Measurements from ENCODE around the gene LRTM1. TPM values are rescaled to one million over a fixed set of nuclear protein-coding genes. Genes with fewer than 3 reads are reported as not detected.

Gene LRTM1
- polyA plus RNA-seq, 3 donors, result not detected

DNA sequence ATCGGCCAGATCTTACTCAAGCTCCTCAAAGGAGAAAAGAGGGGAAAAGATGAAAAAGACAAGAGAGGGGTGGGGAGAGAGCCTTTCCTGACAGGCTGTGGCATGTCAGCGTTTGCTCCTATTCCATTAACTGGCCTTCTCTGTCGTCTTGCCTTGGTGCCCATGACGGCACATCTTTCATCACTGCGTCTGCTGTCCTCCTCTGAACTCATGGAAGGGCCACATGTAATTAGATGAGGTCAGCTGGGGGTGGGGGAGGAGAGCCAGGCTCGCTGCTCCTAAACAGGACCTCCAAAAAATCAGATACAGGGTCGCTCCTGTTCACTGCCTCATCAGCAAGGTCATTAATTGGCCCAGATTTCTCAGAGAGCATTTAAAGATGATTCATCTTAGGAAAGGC is 49.7 kb downstream of the LRTM1 start:
- Mint-ChIP-seq H3K9me3 (peaks cover 0 to 5% (median 0%) of the 10 kb centered on the region in 7 donors), H3K4me1 (no peaks in the 10 kb centered on the region), H3K27me3 (ENCODE audit: low read depth in 3 of 3) (peaks cover 5 to 6% (median 6%) of the 10 kb centered on the region in 3 donors), H3K27ac (no peak overlapping the region), H3K36me3 (no peaks in the 10 kb centered on the region), H3K4me3 (no peak overlapping the region)
- no peaks in the 10 kb centered on the region for H4K20me1 ChIP-seq (ENCODE audit: insufficient read depth, low read length)
- no peak overlapping the region for H3K27ac ChIP-seq (ENCODE audit: low read depth in 1 of 2, low read length in 2 of 2)
- no peak overlapping the region for H3K4me2 ChIP-seq (replicated peaks; ENCODE audit: extremely low read depth, low read length, poor library complexity, severe bottlenecking)
- H3K9ac ChIP-seq (ENCODE audit: insufficient read depth, low read length, poor library complexity, severe bottlenecking), result no peak overlapping the region
- no peak for DNase-seq
- H3K4me1 ChIP-seq (ENCODE audit: control insufficient read depth in 1 of 2, insufficient read depth in 2 of 2, low read length in 2 of 2), result no peaks in the 10 kb centered on the region
- no peak overlapping the region for H3K4me3 ChIP-seq (replicated peaks in 1 of 3; ENCODE audit: low read depth in 2 of 3, low read length in 3 of 3)
- H3K36me3 ChIP-seq (replicated peaks in 1 of 2; ENCODE audit: control insufficient read depth in 1 of 2, insufficient read depth in 2 of 2, low read length in 2 of 2), result no peaks in the 10 kb centered on the region
- H2AFZ ChIP-seq (ENCODE audit: insufficient read depth, low read depth, low read length, poor library complexity, severe bottlenecking), result no peak overlapping the region
- WGBS (ENCODE audit: insufficient coverage), result 91% methylated on average over 3 of the region's 7 CpGs
- H3K9me3 ChIP-seq (replicated peaks in 1 of 2; ENCODE audit: control insufficient read depth in 1 of 2, insufficient read depth in 1 of 2, low read length in 2 of 2), result no peaks in the 10 kb centered on the region
- intact Hi-C loops (cut with micrococcal nuclease), result no loop called here
- H3K27me3 ChIP-seq (ENCODE audit: control insufficient read depth in 2 of 2, insufficient read depth in 2 of 2, low read length in 2 of 2), result peaks cover 0 to 2% of the 10 kb centered on the region in 2 donors
- TF ChIP-seq CTCF (IDR thresholded peaks at IDR 0.05), result no peak
- no peaks in the 10 kb centered on the region for H3K79me2 ChIP-seq (ENCODE audit: insufficient read depth, low read length)

DNA sequence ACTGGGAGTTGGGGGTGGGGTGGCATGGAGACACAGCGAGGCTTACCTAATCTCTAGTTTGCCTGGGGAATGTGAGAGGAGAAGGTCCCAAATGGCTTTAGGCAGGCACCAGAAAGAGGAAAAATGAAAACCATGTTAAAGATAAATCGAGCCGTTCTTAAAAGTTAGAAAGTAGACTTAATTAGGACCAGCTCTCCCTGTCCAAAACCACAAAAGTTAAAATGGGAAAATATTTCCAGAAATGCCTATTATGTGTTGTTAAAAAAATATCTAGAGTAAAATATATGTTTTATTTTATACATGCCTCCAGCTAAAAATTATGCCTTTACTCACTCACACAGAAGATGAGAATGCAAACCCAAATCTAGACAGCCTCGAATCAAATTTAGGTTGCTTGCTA is 50.1 kb downstream of the LRTM1 start:
- no peaks in the 10 kb centered on the region for H3K36me3 ChIP-seq (replicated peaks in 1 of 2; ENCODE audit: control insufficient read depth in 1 of 2, insufficient read depth in 2 of 2, low read length in 2 of 2)
- no peaks in the 10 kb centered on the region for H3K4me1 Mint-ChIP-seq
- H3K4me3 ChIP-seq (replicated peaks in 1 of 3; ENCODE audit: low read depth in 2 of 3, low read length in 3 of 3), result no peak overlapping the region
- no peak overlapping the region for H3K27ac ChIP-seq (ENCODE audit: low read depth in 1 of 2, low read length in 2 of 2)
- peaks cover 3 to 6% (median 6%) of the 10 kb centered on the region in 3 donors for H3K27me3 Mint-ChIP-seq (ENCODE audit: low read depth in 3 of 3)
- no peaks in the 10 kb centered on the region for H3K79me2 ChIP-seq (ENCODE audit: insufficient read depth, low read length)
- no peak for DNase-seq
- WGBS (ENCODE audit: insufficient coverage), result 100% methylated on average over 1 of the region's 4 CpGs
- H3K4me2 ChIP-seq (replicated peaks; ENCODE audit: extremely low read depth, low read length, poor library complexity, severe bottlenecking), result no peak overlapping the region
- H3K27ac Mint-ChIP-seq, result no peak overlapping the region
- H3K9ac ChIP-seq (ENCODE audit: insufficient read depth, low read length, poor library complexity, severe bottlenecking), result no peak overlapping the region
- intact Hi-C loops (cut with micrococcal nuclease), result no loop called here
- TF ChIP-seq CTCF (IDR thresholded peaks at IDR 0.05), result no peak
- H4K20me1 ChIP-seq (ENCODE audit: insufficient read depth, low read length), result no peaks in the 10 kb centered on the region
- no peaks in the 10 kb centered on the region for H3K4me1 ChIP-seq (ENCODE audit: control insufficient read depth in 1 of 2, insufficient read depth in 2 of 2, low read length in 2 of 2)
- peaks cover 0 to 5% (median 0%) of the 10 kb centered on the region in 7 donors for H3K9me3 Mint-ChIP-seq
- H3K4me3 Mint-ChIP-seq, result no peak overlapping the region
- H3K36me3 Mint-ChIP-seq, result no peaks in the 10 kb centered on the region
- no peak overlapping the region for H2AFZ ChIP-seq (ENCODE audit: insufficient read depth, low read depth, low read length, poor library complexity, severe bottlenecking)
- H3K27me3 ChIP-seq (ENCODE audit: control insufficient read depth in 2 of 2, insufficient read depth in 2 of 2, low read length in 2 of 2), result peaks cover 0 to 2% of the 10 kb centered on the region in 2 donors
- no peaks in the 10 kb centered on the region for H3K9me3 ChIP-seq (replicated peaks in 1 of 2; ENCODE audit: control insufficient read depth in 1 of 2, insufficient read depth in 1 of 2, low read length in 2 of 2)

Measured in CD14-positive monocyte (primary cell).